HepG2 (cell line): Measurements from ENCODE around the gene NOL4L. TPM values are rescaled to one million over a fixed set of nuclear protein-coding genes. Genes with fewer than 3 reads are reported as not detected.

Experiments used
- CBX1 ChIP-seq: IDR thresholded peaks from one replicate; pipeline ENCODE4 v1.6.1; 2016; ENCODE audit warnings: antibody characterized with exemption, low read depth
- CREB1 ChIP-seq, 2 experiments: fragments of 450-650 bp in 1 of 2; IDR thresholded peaks; 2 replicates each; pipeline ENCODE4 v1.6.1; 2016 to 2017; ENCODE audit warnings: control low read depth in 1 of 2, mild to moderate bottlenecking in 1 of 2, missing compliant biosample characterization in 1 of 2, missing genetic modification characterization in 1 of 2
- GATA4 ChIP-seq: sonication (generic); IDR thresholded peaks from 2 replicates; pipeline ENCODE4 v1.6.1; 2016; ENCODE audit warnings: antibody characterized with exemption, low read depth, borderline replicate concordance
- HDAC6 ChIP-seq: fragments of 200-600 bp; sonication (generic); IDR thresholded peaks from 2 replicates; pipeline ENCODE4 v1.7.0; 2017; ENCODE audit warnings: mild to moderate bottlenecking, antibody characterized with exemption, low read length, low read depth
- HMGXB4 ChIP-seq, 2 experiments: sonication (generic) in 1 of 2; formaldehyde crosslinking in 1 of 2; IDR thresholded peaks; 2 replicates each; pipeline versions ENCODE4 v1.4.0 to v1.6.1; 2018 to 2020; ENCODE audit warnings: missing genetic modification reagents in 2 of 2, borderline replicate concordance in 1 of 2, low read depth in 1 of 2, mild to moderate bottlenecking in 1 of 2, missing biosample characterization in 1 of 2
- JUN ChIP-seq: sonication (generic); formaldehyde crosslinking; IDR thresholded peaks from 2 replicates; pipeline ENCODE4 v1.4.0; 2020; ENCODE audit warnings: mild to moderate bottlenecking, missing genetic modification reagents
- KAT8 ChIP-seq: IDR thresholded peaks from 2 replicates; pipeline ENCODE4 v1.6.1; 2016; ENCODE audit warnings: missing genetic modification reagents, missing compliant biosample characterization
- PCBP1 ChIP-seq: fragments of 200-400 bp; formaldehyde crosslinking; IDR thresholded peaks from 2 replicates; pipeline ENCODE4 v1.6.1; 2017; ENCODE audit warnings: mild to moderate bottlenecking, low read depth, low read length, borderline replicate concordance
- TAF1 ChIP-seq: sonication (generic); formaldehyde crosslinking; IDR thresholded peaks from 2 replicates; pipeline ENCODE4 v1.4.0; 2020; ENCODE audit warnings: missing genetic modification reagents
- ZBTB26 ChIP-seq: IDR thresholded peaks from 2 replicates; pipeline ENCODE4 v1.6.1; 2016; ENCODE audit warnings: missing compliant biosample characterization, missing genetic modification reagents, borderline replicate concordance
- ZFP90 ChIP-seq: sonication (generic); formaldehyde crosslinking; IDR thresholded peaks from 2 replicates; pipeline ENCODE4 v1.8.0; 2022; ENCODE audit warnings: missing genetic modification reagents, mild to moderate bottlenecking, inconsistent platforms, borderline replicate concordance
- ZHX1 ChIP-seq: sonication (generic); formaldehyde crosslinking; IDR thresholded peaks from 2 replicates; pipeline ENCODE4 v1.8.1; 2022; ENCODE audit warnings: low read depth, mild to moderate bottlenecking, missing genetic modification reagents
- ZNF333 ChIP-seq: sonication (generic); formaldehyde crosslinking; IDR thresholded peaks from 2 replicates; pipeline ENCODE4 v1.4.0; 2020; ENCODE audit warnings: mild to moderate bottlenecking, missing genetic modification reagents, borderline replicate concordance
- ZNF501 ChIP-seq: sonication (generic); formaldehyde crosslinking; IDR thresholded peaks from 2 replicates; pipeline ENCODE4 v1.5.1; 2020; ENCODE audit warnings: mild to moderate bottlenecking, moderate library complexity, missing genetic modification reagents
- ZNF546 ChIP-seq: sonication (generic); formaldehyde crosslinking; conservative IDR thresholded peaks from 2 replicates; pipeline ENCODE4 v1.8.1; 2023; ENCODE audit warnings: mild to moderate bottlenecking, missing genetic modification reagents
- ZNF557 ChIP-seq: sonication (generic); formaldehyde crosslinking; IDR thresholded peaks from 2 replicates; pipeline ENCODE4 v1.4.0; 2020; ENCODE audit warnings: missing genetic modification reagents
- ZNF672 ChIP-seq: sonication (generic); formaldehyde crosslinking; IDR thresholded peaks from 2 replicates; pipeline ENCODE4 v1.8.1; 2022; ENCODE audit warnings: missing genetic modification reagents
- ZNF839 ChIP-seq: sonication (generic); formaldehyde crosslinking; IDR thresholded peaks from 2 replicates; pipeline ENCODE4 v1.4.0; 2020; ENCODE audit warnings: missing genetic modification reagents, mild to moderate bottlenecking, borderline replicate concordance
- ZXDC ChIP-seq: sonication (generic); formaldehyde crosslinking; IDR thresholded peaks from 2 replicates; pipeline ENCODE4 v1.5.0; 2020; ENCODE audit warnings: mild to moderate bottlenecking, missing genetic modification reagents
- polyA plus RNA-seq, 8 experiments: library from polyadenylated mRNA; depleted of rRNA in 3 of 8; stranded (reverse) in 7 of 8; unstranded in 1 of 8; fragments of >200 nt; fragmentation: Illumina TruSeq in 4 of 8; extraction: Trizol in 4 of 8; gene quantifications; 2 replicates each; pipeline versions ENCODE4 v1.2.1 to v1.2.3, GENCODE V29; 2011 to 2016; ENCODE audit warnings: low read depth in 4 of 8, missing spikeins in 1 of 8, mixed read lengths in 1 of 8; ENCODE audit not compliant: insufficient read depth in 1 of 8
- total RNA-seq, 5 experiments: library from RNA; depleted of rRNA; stranded (reverse); fragments of >200 nt; fragmentation: Illumina TruSeq; extraction: Trizol; gene quantifications; 2 replicates each; pipeline ENCODE4 v1.2.3, GENCODE V29; 2016; ENCODE audit warnings: low read depth in 1 of 5

The NOL4L gene
- total and polyA plus RNA-seq, 2 of the 13 experiments (the other 11 are each of a cell fraction or from before 2014, with no cell fraction given) = 16.6 to 35.4 TPM

GRCh38 chr20:32544893-32545840 is 40.0 kb downstream of the NOL4L start (continued):
- TF ChIP-seq ZXDC (CRISPR knock-in tag) (no peak; the same call in 1 of the 2 replicates), ZHX1 (CRISPR knock-in tag) (peak; percentile 88; the same call in 1 of the 2 replicates), TAF1 (CRISPR knock-in tag) (no peak; the same call in 1 of the 2 replicates), ZNF501 (CRISPR knock-in tag) (peak; percentile 80; the same call in 1 of the 2 replicates), GATA4 (peak; percentile 91; the same call in 1 of the 2 replicates), ZNF333 (no peak; the same call in 1 of the 2 replicates), HMGXB4 (CRISPR knock-in tag; IDR thresholded peaks at IDR 0.05; ENCODE audit: borderline replicate concordance in 1 of 2, low read depth in 1 of 2) (peak; percentile 52 to 92; a peak in 3 of 4 replicates), KAT8 (peak; percentile 89), CBX1 (no peak), ZBTB26 (peak; percentile 92), ZFP90 (no peak), HDAC6 (peak; percentile 77; the same call in 1 of the 2 replicates), CREB1 (IDR thresholded peaks at IDR 0.05) (peak; percentile 72), CREB1 (CRISPR knock-in tag; IDR thresholded peaks at IDR 0.05) (no peak; the same call in 1 of the 2 replicates), PCBP1 (no peak), ZNF546 (CRISPR knock-in tag) (no peak), ZNF557 (peak; percentile 78; the same call in 1 of the 2 replicates), ZNF672 (CRISPR knock-in tag) (no peak), JUN (peak; percentile 92), ZNF839 (CRISPR knock-in tag) (peak; percentile 92; the same call in 1 of the 2 replicates)
